Measurements from ENCODE around the gene ZNF565. TPM values are rescaled to one million over a fixed set of nuclear protein-coding genes. Genes with fewer than 3 reads are reported as not detected.

The ZNF565 gene
- total and polyA plus RNA-seq, 2 of the 13 experiments (the other 11 are each of a cell fraction or from before 2014, with no cell fraction given), result 1.8 to 5.2 TPM

GRCh38 chr19:36139473-36140303, 74.8 kb downstream of the ZNF565 start, which contains the start of gene CAPNS1 (continued):
- no peak for TF ChIP-seq ZNF660 (CRISPR knock-in tag; IDR thresholded peaks at IDR 0.05; ENCODE audit: borderline replicate concordance, low read depth)
- peak; percentile 30; the same call in 1 of the 2 replicates for TF ChIP-seq ZNF564 (CRISPR knock-in tag; IDR thresholded peaks at IDR 0.05)
- peak; percentile 95 for TF ChIP-seq AGO2 (optimal IDR thresholded peaks at IDR 0.05; ENCODE audit: low read depth, low read length)
- no peak for TF ChIP-seq SP1 (IDR thresholded peaks at IDR 0.05)
- peak; percentile 75 for TF ChIP-seq SP1 (CRISPR knock-in tag; IDR thresholded peaks at IDR 0.05)
- 0 out of 2 replicates have a peak, but pooled peaks have one; percentile 89 for TF ChIP-seq SAFB2 (CRISPR knock-in tag; IDR thresholded peaks at IDR 0.05; ENCODE audit: borderline replicate concordance, low read depth)
- TF ChIP-seq SRY (CRISPR knock-in tag; IDR thresholded peaks at IDR 0.05), result no peak
- no peak for TF ChIP-seq SRSF1 (optimal IDR thresholded peaks at IDR 0.05; ENCODE audit: low read depth, low read length)
- TF ChIP-seq RERE (CRISPR knock-in tag; IDR thresholded peaks at IDR 0.05; ENCODE audit: low read depth), result no peak
- TF ChIP-seq ZFY (CRISPR knock-in tag; IDR thresholded peaks at IDR 0.05), result peak; percentile 91
- TF ChIP-seq PCBP2 (optimal IDR thresholded peaks at IDR 0.05; ENCODE audit: low read depth, low read length, poor library complexity, severe bottlenecking), result no peak
- no peak for TF ChIP-seq ARNT (IDR thresholded peaks at IDR 0.05)
- TF ChIP-seq FOXO1 (CRISPR knock-in tag; IDR thresholded peaks at IDR 0.05), result peak; percentile 52; the same call in 1 of the 2 replicates
- TF ChIP-seq ZMYM2 (CRISPR knock-in tag; IDR thresholded peaks at IDR 0.05), result no peak
- TF ChIP-seq TARDBP (CRISPR knock-in tag; IDR thresholded peaks at IDR 0.05), result peak; percentile 95
- no peak for TF ChIP-seq ZNF576 (CRISPR knock-in tag; IDR thresholded peaks at IDR 0.05)
- TF ChIP-seq ZNF101 (CRISPR knock-in tag; IDR thresholded peaks at IDR 0.05; ENCODE audit: borderline replicate concordance, low read depth), result no peak
- no peak for TF ChIP-seq ZNF614 (CRISPR knock-in tag; IDR thresholded peaks at IDR 0.05; ENCODE audit: borderline replicate concordance)
- TF ChIP-seq NFE2L1 (CRISPR knock-in tag; IDR thresholded peaks at IDR 0.05; ENCODE audit: borderline replicate concordance), result no peak; the same call in 1 of the 2 replicates
- no peak for TF ChIP-seq ZBTB44 (CRISPR knock-in tag; IDR thresholded peaks at IDR 0.05)
- TF ChIP-seq MXD4 (CRISPR knock-in tag; IDR thresholded peaks at IDR 0.05), result no peak; the same call in 1 of the 2 replicates
- TF ChIP-seq NR1H2 (CRISPR knock-in tag; IDR thresholded peaks at IDR 0.05; ENCODE audit: borderline replicate concordance, low read depth), result no peak
- peak; percentile 47 for TF ChIP-seq DR1 (CRISPR knock-in tag; IDR thresholded peaks at IDR 0.05)

Data from HepG2 (cell line).